ENCODE data around the gene UBL3. TPM values are rescaled to one million over a fixed set of nuclear protein-coding genes. Genes with fewer than 3 reads are reported as not detected.

UBL3 gene
- total RNA-seq, 1 experiment from 2014 or later = 19.0 TPM

DNA sequence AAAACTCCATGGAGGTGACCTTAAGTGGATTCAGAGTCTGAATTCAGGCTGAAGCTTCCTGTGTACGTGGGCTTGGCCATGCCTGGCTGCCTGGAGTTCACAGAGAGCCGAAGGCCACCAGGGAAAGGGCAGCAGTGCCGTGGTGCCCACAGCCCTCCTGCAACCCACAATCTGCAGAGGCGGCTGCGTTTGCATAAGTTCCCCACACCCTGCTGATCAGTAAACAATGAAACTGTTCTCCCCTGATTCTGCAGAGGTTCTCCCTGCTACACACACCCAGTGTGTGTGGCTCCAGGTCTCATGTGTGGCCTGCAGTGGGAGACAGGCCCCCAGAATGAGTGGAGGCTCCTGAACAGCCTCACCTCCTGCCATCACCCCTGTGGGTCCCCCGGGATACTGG is 128.0 kb downstream of the UBL3 start:
- no peak overlapping the region for H2BK5ac ChIP-seq (ENCODE audit: insufficient read length, low read length)
- H3K36me3 Mint-ChIP-seq (ENCODE audit: insufficient read depth in 1 of 3, low read depth in 3 of 3) = peaks cover 0 to 5% (median 0%) of the 10 kb centered on the region in 3 experiments; a peak in 2 of 7 replicates
- H3K4ac ChIP-seq (ENCODE audit: low read depth, low read length) = no peak overlapping the region
- no peaks in the 10 kb centered on the region for H3K79me1 ChIP-seq (ENCODE audit: insufficient read depth, low read depth, low read length, poor library complexity, severe bottlenecking)
- no peak overlapping the region for H2BK20ac ChIP-seq (ENCODE audit: low read depth, low read length, poor library complexity, severe bottlenecking)
- H2AK5ac ChIP-seq (ENCODE audit: insufficient read length, low read length) = no peak overlapping the region
- no peak overlapping the region for H3K18ac ChIP-seq (ENCODE audit: insufficient read length, low read depth, low read length)
- H3K23me2 ChIP-seq (ENCODE audit: insufficient read length, low read depth, low read length, poor library complexity, severe bottlenecking) = no peaks in the 10 kb centered on the region
- no peaks in the 10 kb centered on the region for H3K79me2 ChIP-seq (ENCODE audit: insufficient read depth, low read length)
- no peaks in the 10 kb centered on the region for H3K4me1 ChIP-seq (ENCODE audit: insufficient read depth, low read length)
- H3K27me3 ChIP-seq (ENCODE audit: insufficient read depth, low read length) = no peaks in the 10 kb centered on the region; the same call in 1 of the 2 replicates
- H3K4me2 ChIP-seq (ENCODE audit: insufficient read depth, insufficient read length, low read length) = no peak overlapping the region
- no peak overlapping the region for H3K27ac Mint-ChIP-seq
- H4K8ac ChIP-seq (replicated peaks; ENCODE audit: insufficient read length, low read depth, low read length) = no peak overlapping the region
- no peak overlapping the region for H2AFZ ChIP-seq (ENCODE audit: low read length)
- H3K9me3 Mint-ChIP-seq = peaks cover 13 to 19% of the 10 kb centered on the region in 2 experiments
- no peaks in the 10 kb centered on the region; the same call in 1 of the 2 replicates for H3K27me3 Mint-ChIP-seq (ENCODE audit: low read depth)
- H3K4me1 Mint-ChIP-seq = peaks cover 15 to 18% of the 10 kb centered on the region in 2 experiments
- no peak overlapping the region for H3K9ac ChIP-seq (ENCODE audit: extremely low read depth, insufficient read length, low read length)
- H2BK120ac ChIP-seq (ENCODE audit: low read depth, low read length, poor library complexity, severe bottlenecking) = no peak overlapping the region
- H3T11ph ChIP-seq (ENCODE audit: low read length) = no peak overlapping the region
- no CpG with 5 or more reads among the region's 6 CpGs for WGBS (ENCODE audit: extremely low coverage, insufficient read length, low lambda C conversion rate)
- no peaks in the 10 kb centered on the region for H3K9me3 ChIP-seq (ENCODE audit: control insufficient read depth, low read depth, low read length)
- TF ChIP-seq CTCF (conservative IDR thresholded peaks at IDR 0.05) = no peak
- no peak overlapping the region for H3K4me3 Mint-ChIP-seq
- no peak overlapping the region for H4K91ac ChIP-seq (ENCODE audit: insufficient read length, low read depth, low read length)
- no peak overlapping the region for H3K14ac ChIP-seq (ENCODE audit: insufficient read depth, low read length)
- no peak overlapping the region for H3K27ac ChIP-seq (ENCODE audit: insufficient read length, low read depth, low read length)
- no peak for DNase-seq
- no peak overlapping the region for H3K23ac ChIP-seq (ENCODE audit: insufficient read length, low read depth, low read length)
- no peak overlapping the region for H3K56ac ChIP-seq (ENCODE audit: insufficient read length, low read depth, low read length)
- H4K5ac ChIP-seq (ENCODE audit: insufficient read length, low read depth, low read length) = no peak overlapping the region
- H2BK12ac ChIP-seq (ENCODE audit: insufficient read length, low read depth, low read length) = no peak overlapping the region
- no peaks in the 10 kb centered on the region for H4K20me1 ChIP-seq (ENCODE audit: control insufficient read depth, insufficient read depth, insufficient read length)
- H2BK15ac ChIP-seq (ENCODE audit: low read depth, low read length) = no peak overlapping the region
